A673 (cell line): ENCODE results near the gene ZNF552. TPM values are rescaled to one million over a fixed set of nuclear protein-coding genes. Genes with fewer than 3 reads are reported as not detected.
A peak's percentile ranks its signal among the peaks of the same experiment; 100 is the strongest.
"Not testable (repeated sequence)": the region's sequence is repeated elsewhere in the genome, so short reads cannot be mapped to it uniquely, and the experiment has no call there.

ENCODE experiments used
- BruUV-seq: library from RNA; stranded (reverse); fragments of 400-500 nt; replicated peaks from 2 replicates; lab custom pipeline; 2021; lab: Mats Ljungman, UMichigan
- CTCF ChIA-PET: fragments of 300-600 bp; sonication (Branson Sonifier 250); formaldehyde crosslinking; loops from one replicate; lab custom pipeline; 2022; ENCODE audit warnings: antibody characterized with exemption; lab: Charles Lee
- POLR2A ChIA-PET: fragments of 300-600 bp; sonication (Branson Sonifier 250); formaldehyde crosslinking; loops from one replicate; lab custom pipeline; 2022; ENCODE audit warnings: antibody characterized with exemption; ENCODE audit not compliant: low non-redundant PET; lab: Charles Lee
- DNase-seq: peaks from one replicate; pipeline ENCODE4 v3.0.0-alpha.2; 2015; ENCODE audit warnings: low spot score
- H3K27ac ChIP-seq: fragments of 200-600 bp; sonication (generic); 2 replicates; pipeline ENCODE4 v1.5.1; 2016; ENCODE audit warnings: mixed run types, low read depth, mild to moderate bottlenecking, mixed read lengths, antibody characterized with exemption, low read length; ENCODE audit not compliant: poor library complexity, severe bottlenecking
- H3K27me3 ChIP-seq: fragments of 200-600 bp; sonication (generic); replicated peaks from 2 replicates; pipeline ENCODE4 v1.6.1; 2017; ENCODE audit warnings: mixed run types, low read depth, mild to moderate bottlenecking, mixed read lengths, antibody characterized with exemption, low read length; ENCODE audit not compliant: insufficient read depth, poor library complexity
- H3K36me3 ChIP-seq: fragments of 200-600 bp; sonication (generic); 2 replicates; pipeline ENCODE4 v1.6.1; 2016; ENCODE audit warnings: mixed run types, mild to moderate bottlenecking, mixed read lengths, antibody characterized with exemption, low read length; ENCODE audit not compliant: insufficient read depth, poor library complexity, severe bottlenecking
- H3K4me1 ChIP-seq: fragments of 200-600 bp; sonication (generic); 2 replicates; pipeline ENCODE4 v1.6.1; 2017; ENCODE audit warnings: mixed run types, mild to moderate bottlenecking, mixed read lengths, antibody characterized with exemption, low read length; ENCODE audit not compliant: insufficient read depth, poor library complexity, severe bottlenecking
- H3K4me3 ChIP-seq: fragments of 200-600 bp; sonication (generic); 2 replicates; pipeline ENCODE4 v1.5.1; 2016; ENCODE audit warnings: low read depth, mixed run types, mild to moderate bottlenecking, mixed read lengths, low read length; ENCODE audit not compliant: poor library complexity, severe bottlenecking
- H3K9me3 ChIP-seq: fragments of 200-600 bp; sonication (generic); 2 replicates; pipeline ENCODE4 v1.6.1; 2016; ENCODE audit warnings: mixed run types, low read depth, mild to moderate bottlenecking, mixed read lengths, antibody characterized with exemption, low read length; ENCODE audit not compliant: poor library complexity, severe bottlenecking
- EZH2 ChIP-seq: fragments of 200-600 bp; sonication (generic); IDR thresholded peaks from 2 replicates; pipeline ENCODE4 v1.6.1; 2017; ENCODE audit warnings: borderline replicate concordance, low read depth, mild to moderate bottlenecking, mixed read lengths, antibody characterized with exemption, low read length; ENCODE audit not compliant: poor library complexity, severe bottlenecking
- intact Hi-C: fragments of 100-400 bp; cut with micrococcal nuclease; formaldehyde crosslinking; loops from one replicate; pipeline ENCODE4 v1.10.0; 2022; ENCODE audit not compliant: unreplicated experiment
- total RNA-seq: library from RNA; stranded (reverse); gene quantifications from 2 replicates; pipeline ENCODE4 v1.2.3, GENCODE V29; 2021
- TF ChIP-seq, protein P1 (sequence below): fragments of 300-800, 200-600 bp; sonication (generic); conservative IDR thresholded peaks from 2 replicates; pipeline ENCODE4 v1.5.1; 2017; ENCODE audit warnings: low read depth, mild to moderate bottlenecking, antibody characterized with exemption, low read length, moderate library complexity, mixed read lengths

The ZNF552 gene
- total RNA-seq, 1 experiment from 2014 or later: 10.6 TPM

DNA sequence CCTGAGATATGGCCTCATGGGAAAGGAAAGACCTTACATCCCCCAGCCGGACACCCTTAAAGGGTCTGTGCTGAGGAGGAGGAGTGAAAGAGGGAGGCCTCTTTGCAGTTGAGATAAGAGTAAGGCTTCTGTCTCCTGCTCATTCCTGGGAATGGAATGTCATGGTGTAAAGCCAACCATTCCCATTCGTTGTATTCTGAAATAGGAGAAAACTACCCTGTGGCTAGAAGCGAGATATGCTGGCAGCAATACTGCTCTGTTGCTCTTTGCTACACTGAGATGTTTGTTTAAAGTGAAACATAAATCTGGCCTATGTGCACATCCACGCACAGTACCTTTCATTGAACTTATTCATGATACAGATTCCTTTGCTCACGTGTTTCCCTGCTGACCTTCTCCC, 14.6 kb upstream of the ZNF552 start:
- no peaks in the 10 kb centered on the region for H3K9me3 ChIP-seq
- BruUV-seq: no TSS peak
- no peaks in the 10 kb centered on the region for H3K4me1 ChIP-seq
- no peak for DNase-seq
- H3K4me3 ChIP-seq: no peak overlapping the region
- H3K27ac ChIP-seq: no peak overlapping the region
- H3K36me3 ChIP-seq: no peaks in the 10 kb centered on the region
- intact Hi-C loops: no loop called here
- TF ChIP-seq EZH2: no peak
- TF ChIP-seq, protein P1, sequence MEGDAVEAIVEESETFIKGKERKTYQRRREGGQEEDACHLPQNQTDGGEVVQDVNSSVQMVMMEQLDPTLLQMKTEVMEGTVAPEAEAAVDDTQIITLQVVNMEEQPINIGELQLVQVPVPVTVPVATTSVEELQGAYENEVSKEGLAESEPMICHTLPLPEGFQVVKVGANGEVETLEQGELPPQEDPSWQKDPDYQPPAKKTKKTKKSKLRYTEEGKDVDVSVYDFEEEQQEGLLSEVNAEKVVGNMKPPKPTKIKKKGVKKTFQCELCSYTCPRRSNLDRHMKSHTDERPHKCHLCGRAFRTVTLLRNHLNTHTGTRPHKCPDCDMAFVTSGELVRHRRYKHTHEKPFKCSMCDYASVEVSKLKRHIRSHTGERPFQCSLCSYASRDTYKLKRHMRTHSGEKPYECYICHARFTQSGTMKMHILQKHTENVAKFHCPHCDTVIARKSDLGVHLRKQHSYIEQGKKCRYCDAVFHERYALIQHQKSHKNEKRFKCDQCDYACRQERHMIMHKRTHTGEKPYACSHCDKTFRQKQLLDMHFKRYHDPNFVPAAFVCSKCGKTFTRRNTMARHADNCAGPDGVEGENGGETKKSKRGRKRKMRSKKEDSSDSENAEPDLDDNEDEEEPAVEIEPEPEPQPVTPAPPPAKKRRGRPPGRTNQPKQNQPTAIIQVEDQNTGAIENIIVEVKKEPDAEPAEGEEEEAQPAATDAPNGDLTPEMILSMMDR: no peak
- POLR2A ChIA-PET: no interaction called here
- no peaks in the 10 kb centered on the region for H3K27me3 ChIP-seq
- CTCF ChIA-PET: interaction anchor here (0.6 kb wide), 1 partner anchor 23 kb away, joined by 8 read pairs; no protein-coding TSS in a partner anchor

- intact Hi-C loops: no loop called here
- Histone ChIP-seq H3K4me1 (no peaks in the 10 kb centered on the region), H3K9me3 (no peaks in the 10 kb centered on the region), H3K27me3 (no peaks in the 10 kb centered on the region), H3K27ac (no peak overlapping the region), H3K36me3 (peaks cover 2% of the 10 kb centered on the region), H3K4me3 (no peak overlapping the region)
- TF ChIP-seq, protein P1: no peak
- TF ChIP-seq EZH2: no peak
- DNase-seq: no peak
- ChIA-PET CTCF (no interaction called here), POLR2A (no interaction called here)
- BruUV-seq: no TSS peak
Observed at GRCh38 chr19:57825511-57825910, 10.8 kb upstream of the ZNF552 start.

GRCh38 chr19:57823608-57824007, 8.9 kb upstream of the ZNF552 start:
- POLR2A ChIA-PET, H3K36me3 ChIP-seq, H3K27ac ChIP-seq, H3K4me1 ChIP-seq, BruUV-seq, CTCF ChIA-PET, DNase-seq, H3K27me3 ChIP-seq, H3K9me3 ChIP-seq, H3K4me3 ChIP-seq: not testable (repeated sequence)
- intact Hi-C loops: loop anchor here (5.0 kb wide), 1 partner anchor 194 kb away; no protein-coding TSS in a partner anchor

DNA sequence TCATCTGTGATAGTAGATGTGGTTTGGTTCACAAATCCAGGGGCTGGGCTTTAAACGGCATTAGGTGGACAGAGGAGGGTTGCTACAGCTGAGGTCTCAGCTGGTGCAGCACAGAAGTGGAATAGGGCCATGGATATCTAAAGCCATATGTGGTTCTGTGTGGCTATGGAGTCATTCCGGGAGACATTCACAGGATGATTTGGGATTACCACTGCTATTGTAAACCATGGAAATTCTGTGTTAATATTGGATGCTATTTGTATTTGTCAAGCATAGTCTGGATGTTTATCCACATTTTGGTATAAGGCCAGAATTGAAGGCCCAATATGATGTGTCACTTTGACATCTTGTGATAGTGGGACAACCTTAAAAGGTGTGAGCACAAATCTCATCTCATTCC, 8.4 kb upstream of the ZNF552 start:
- H3K9me3 ChIP-seq, BruUV-seq, CTCF ChIA-PET, H3K27me3 ChIP-seq, H3K4me1 ChIP-seq, H3K4me3 ChIP-seq, POLR2A ChIA-PET, H3K27ac ChIP-seq, DNase-seq, H3K36me3 ChIP-seq: not testable (repeated sequence)
- intact Hi-C loops: loop anchor here (5.0 kb wide), 1 partner anchor 194 kb away; no protein-coding TSS in a partner anchor

- POLR2A ChIA-PET, H3K36me3 ChIP-seq: not testable (repeated sequence)
Observed at GRCh38 chr19:57821501-57821900, 6.8 kb upstream of the ZNF552 start.

DNA sequence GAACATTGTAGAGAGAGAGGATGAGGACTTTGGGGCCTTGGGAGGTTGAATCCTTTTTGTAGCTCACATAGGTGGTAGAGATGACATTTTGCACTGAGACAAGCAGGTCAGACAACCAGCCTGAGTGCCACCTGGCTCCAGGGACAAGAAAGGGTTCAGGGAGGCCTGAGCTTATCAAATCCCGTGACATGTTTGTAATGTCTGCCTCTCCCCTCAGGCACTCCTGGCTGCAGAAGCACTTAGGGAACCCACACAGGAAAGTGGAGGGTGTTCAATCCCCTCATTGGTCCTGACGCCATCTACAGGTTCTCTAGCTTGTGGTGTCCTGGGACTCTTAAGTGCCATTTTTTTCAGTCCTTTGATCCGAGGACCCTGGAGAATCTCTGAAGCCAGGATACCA, 6.4 kb upstream of the ZNF552 start:
- H3K9me3 ChIP-seq, H3K36me3 ChIP-seq, POLR2A ChIA-PET, BruUV-seq, H3K27ac ChIP-seq, CTCF ChIA-PET, H3K27me3 ChIP-seq, DNase-seq, H3K4me1 ChIP-seq: not testable (repeated sequence)
- H3K4me3 ChIP-seq: peak overlapping the region; percentile 80
- intact Hi-C loops: loop anchor here (5.0 kb wide), 1 partner anchor 196 kb away; no protein-coding TSS in a partner anchor

More at GRCh38 chr19:57821501-57821900, 6.8 kb upstream of the ZNF552 start:
- H3K4me1 ChIP-seq, H3K27ac ChIP-seq, DNase-seq, H3K9me3 ChIP-seq, CTCF ChIA-PET, H3K27me3 ChIP-seq, H3K4me3 ChIP-seq, BruUV-seq: not testable (repeated sequence)
- intact Hi-C loops: loop anchor here (5.0 kb wide), 1 partner anchor 196 kb away; no protein-coding TSS in a partner anchor
